HG03139 (cell line): ENCODE measurements around the gene RPL18A.
"Not testable (repeated sequence)": the region's sequence is repeated elsewhere in the genome, so short reads cannot be mapped to it uniquely, and the experiment has no call there.

Experiments used
- ATAC-seq: cut with Tn5 transposase; IDR thresholded peaks from one replicate; pipeline ENCODE4 v1.9.1; 2021; ENCODE audit not compliant: unreplicated experiment

Gene RPL18A

DNA sequence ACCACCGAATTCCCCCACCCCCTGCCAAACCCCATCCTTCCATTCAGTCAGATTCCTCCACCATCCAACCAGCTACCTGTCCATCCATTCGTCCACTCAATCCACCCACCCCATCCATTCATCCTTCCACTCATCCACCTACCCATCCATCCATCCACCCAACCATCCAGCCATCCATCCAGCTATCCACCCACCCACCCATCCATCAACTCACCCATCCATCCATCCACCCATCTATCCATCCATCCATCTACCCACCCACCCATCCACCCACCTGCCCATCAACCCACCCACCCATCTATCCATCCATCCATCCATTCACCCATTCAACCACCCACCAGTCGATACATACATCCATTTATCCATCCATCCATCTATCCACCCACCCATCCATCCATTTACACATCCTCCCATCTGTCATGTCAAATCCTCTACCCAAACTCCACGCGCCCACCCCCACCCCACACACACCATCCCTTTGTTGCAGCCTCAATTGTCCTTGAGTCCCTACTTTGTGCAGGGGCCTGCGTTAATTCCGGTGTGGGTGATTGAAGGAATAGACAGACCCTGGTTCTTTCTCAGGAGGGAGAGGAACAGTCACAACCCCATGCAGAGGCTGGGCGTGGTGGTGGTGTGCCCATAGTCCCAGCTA lies 6.7 kb downstream of the RPL18A start:
- no peak for ATAC-seq

- no peak for ATAC-seq
These were observed 7.3 kb downstream of the RPL18A start for GRCh38 chr19:17866964-17867486.

DNA sequence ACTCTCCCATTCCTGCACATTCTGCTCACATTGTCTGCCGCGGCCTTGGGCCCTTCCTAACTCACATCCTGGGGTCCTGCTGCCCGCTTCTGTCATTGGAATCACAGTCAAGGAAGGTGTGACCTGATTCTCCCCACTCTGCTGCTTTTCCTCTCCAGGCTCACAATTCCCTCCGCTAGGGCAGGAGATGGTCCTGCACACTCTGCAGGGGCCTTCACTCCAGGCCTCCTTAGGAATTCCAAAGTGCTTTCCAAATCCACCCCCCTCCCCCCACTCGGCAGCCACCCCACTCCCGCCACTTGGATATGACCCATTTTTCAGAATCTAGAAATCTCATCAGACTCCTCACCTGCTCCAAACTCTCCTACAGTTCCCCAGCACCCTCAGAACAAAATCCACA lies 9.0 kb downstream of the RPL18A start:
- no peak for ATAC-seq

DNA sequence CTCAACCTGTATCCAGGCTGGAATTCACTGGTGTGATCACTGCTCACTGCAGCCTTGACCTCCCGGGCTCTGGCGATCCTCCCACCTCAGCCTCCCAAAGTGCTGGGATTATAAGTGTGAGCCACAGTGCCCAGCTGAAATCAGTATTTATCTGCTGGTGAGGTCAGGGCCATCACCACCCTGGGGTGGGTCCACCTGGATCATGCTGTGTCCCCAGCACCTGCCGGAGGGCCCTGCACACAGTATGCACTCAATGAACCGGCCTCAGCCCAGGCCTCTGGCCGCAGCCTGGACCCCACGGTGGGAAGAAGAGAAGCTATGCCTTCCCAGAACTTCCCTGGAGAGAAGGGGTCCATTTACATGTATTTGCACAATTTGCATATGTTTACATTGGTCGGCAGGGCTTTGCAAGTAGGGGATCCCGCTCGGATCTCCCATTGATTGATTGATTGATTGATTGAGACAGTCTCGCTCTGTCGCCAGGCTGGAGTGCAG lies 9.5 kb downstream of the RPL18A start:
- no peak for ATAC-seq

DNA sequence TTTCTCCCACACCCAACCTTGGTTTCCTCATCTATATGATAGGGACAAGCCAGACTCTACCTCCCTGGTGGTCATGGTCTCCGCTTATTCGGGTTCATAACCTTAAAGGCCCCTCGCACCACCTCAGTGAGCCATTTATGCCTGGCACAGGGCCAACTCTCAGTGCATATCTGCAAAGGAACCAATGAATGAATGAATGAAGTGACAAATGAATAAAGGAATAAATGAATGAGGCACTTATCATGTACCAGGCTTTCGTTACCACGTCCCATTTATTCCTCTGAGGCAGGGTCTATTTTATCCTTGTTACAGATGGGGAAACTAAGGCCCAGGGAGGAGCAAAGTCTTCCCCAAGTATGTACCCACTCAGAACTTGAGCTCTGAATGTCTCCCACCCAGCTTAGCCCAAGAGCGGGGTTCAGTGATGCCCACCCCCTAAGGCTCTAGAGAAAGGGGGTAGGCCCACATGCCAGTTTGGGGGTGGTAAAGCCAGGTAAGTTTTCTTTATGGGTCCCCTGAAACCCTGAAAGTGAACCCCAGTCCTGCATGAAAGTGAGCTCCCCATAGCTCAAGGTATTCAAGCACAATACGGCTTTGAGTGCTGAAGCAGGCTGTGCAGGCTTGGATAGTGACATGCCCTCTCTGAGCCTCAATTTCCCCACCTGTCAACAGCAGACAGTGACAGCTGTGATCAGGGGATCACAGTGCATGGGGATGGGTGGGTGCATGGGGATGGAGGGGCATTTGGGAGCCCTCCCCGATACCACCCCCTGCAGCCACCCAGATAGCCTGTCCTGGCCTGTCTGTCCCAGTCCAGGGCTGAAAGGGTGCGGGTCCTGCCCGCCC lies 11.5 kb downstream of the RPL18A start:
- no peak for ATAC-seq

- ATAC-seq = no peak
These were observed 12.2 kb downstream of the RPL18A start, which contains the start of gene SLC5A5 for GRCh38 chr19:17871878-17872250. TSS of gene SLC5A5 (plus strand) at chr19:17871945. CDS start at chr19:17872320, 375 bp downstream.

GRCh38 chr19:17872251-17873001 lies 12.7 kb downstream of the RPL18A start:
- ATAC-seq = no peak

GRCh38 chr19:17873786-17874757 lies 14.4 kb downstream of the RPL18A start:
- no peak for ATAC-seq

GRCh38 chr19:17874758-17875135 lies 15.0 kb downstream of the RPL18A start:
- ATAC-seq = no peak

- no peak for ATAC-seq
These were observed 18.0 kb downstream of the RPL18A start for GRCh38 chr19:17877696-17878095.

DNA sequence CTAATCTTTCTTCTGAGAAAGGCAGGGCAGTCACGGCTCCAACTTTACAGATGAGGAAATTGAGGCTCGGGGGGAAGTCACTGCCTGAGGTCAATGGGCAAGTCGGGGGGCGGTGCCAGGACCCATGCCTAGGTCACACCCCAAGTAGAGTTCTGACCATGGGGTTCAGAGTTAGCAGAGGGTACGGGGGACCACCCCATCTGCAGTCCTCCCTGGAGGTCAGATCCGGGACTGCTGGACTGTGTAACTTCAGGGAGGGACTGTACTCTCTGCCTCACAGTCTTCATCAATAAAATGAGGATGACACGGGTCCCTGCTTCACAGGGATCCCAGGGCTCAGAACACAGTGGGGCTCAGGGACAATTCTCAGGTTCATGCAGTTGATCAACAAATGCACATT lies 19.8 kb downstream of the RPL18A start:
- ATAC-seq = no peak

DNA sequence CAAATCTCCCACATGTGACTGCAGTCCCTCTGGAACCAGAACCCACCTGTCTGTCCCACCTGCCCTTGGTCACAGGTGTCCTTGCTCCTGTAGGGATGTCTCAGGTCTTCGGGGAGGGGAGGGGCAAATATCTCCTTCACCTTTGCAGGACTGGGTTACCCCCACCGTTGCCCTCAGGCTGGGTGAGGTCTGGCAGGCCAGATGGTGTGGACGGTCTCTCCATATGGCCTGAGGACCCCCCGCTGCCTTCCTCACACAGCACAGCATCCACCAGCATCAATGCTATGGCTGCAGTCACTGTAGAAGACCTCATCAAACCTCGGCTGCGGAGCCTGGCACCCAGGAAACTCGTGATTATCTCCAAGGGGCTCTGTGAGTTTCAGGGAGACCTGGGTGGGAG lies 22.0 kb downstream of the RPL18A start:
- ATAC-seq = no peak

DNA sequence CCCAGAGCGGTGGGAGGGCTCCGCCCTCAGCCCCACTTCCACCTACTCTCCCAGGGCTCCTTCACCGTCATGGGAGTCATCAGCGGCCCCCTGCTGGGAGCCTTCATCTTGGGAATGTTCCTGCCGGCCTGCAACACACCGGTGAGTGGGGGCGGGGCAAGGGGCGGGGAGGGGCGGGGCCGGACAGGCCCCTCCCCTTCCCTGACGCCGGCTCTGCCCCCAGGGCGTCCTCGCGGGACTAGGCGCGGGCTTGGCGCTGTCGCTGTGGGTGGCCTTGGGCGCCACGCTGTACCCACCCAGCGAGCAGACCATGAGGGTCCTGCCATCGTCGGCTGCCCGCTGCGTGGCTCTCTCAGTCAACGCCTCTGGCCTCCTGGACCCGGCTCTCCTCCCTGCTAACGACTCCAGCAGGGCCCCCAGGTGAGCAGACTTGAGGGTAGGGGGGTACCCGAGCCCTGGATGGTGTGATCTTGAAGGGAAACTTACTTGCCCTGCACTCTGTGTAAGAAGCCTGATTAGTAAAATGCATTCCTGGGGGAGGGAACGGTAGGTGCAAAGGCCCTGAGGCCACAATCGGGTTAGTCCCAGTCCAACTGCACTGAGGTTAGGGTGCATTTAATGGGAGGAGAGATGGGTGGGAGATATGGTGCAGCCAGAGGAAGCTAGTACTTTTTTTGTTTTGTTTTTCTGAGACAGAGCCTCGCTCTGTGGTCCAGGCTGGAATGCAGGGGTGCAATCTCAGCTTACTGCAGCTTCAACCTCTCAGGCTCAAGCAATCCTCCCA lies 24.1 kb downstream of the RPL18A start:
- ATAC-seq = no peak

DNA sequence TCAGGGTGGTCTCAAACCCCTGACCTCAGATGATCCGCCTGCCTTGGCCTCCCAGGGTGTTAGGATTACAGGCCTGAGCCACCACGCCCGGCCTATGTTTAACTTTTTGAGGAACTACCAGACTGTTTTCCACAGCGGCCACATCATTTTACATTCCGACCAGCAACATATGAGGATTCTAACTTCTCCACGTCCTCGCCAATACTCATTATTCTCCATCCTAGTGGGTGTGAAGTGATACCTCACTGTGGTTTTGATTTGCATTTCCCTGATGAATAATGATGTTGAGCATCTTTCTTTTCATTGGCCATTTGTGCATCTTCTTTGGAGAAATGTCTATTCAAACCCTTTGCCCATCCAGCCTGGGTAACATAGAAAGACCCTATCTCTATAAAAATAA lies 26.8 kb downstream of the RPL18A start:
- no peak for ATAC-seq

DNA sequence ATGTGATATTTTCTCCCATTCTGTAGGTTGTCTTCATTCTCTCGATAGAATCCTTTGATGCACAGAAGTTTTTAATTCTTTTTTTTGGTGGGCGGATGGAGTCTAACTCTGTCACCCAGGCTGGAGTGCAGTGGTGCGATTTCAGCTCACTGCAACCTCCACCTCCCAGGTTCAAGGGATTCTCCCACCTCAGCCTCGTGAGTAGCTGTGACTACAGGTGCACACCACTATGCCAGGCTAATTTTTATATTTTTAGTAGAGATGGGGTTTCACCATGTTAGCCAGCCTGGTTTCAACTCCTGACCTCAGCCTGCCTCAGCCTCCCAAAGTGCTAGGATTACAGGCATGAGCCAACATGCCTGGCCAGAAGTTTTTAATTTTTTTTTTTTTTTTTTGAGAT lies 27.5 kb downstream of the RPL18A start:
- not testable (repeated sequence) for ATAC-seq

DNA sequence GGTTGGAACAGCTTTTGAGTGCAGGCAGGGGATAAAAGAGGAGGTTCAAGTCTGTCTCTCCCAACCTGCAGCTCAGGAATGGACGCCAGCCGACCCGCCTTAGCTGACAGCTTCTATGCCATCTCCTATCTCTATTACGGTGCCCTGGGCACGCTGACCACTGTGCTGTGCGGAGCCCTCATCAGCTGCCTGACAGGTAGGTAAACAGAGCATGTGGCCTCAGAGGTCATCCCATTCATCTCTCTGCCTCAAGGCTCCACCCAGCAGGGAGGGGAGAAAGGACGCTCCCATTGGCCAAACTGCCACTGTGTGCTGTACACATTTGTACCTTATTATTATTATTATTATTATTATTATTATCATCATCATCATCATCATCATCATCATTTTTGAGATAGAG lies 28.6 kb downstream of the RPL18A start:
- ATAC-seq = no peak

DNA sequence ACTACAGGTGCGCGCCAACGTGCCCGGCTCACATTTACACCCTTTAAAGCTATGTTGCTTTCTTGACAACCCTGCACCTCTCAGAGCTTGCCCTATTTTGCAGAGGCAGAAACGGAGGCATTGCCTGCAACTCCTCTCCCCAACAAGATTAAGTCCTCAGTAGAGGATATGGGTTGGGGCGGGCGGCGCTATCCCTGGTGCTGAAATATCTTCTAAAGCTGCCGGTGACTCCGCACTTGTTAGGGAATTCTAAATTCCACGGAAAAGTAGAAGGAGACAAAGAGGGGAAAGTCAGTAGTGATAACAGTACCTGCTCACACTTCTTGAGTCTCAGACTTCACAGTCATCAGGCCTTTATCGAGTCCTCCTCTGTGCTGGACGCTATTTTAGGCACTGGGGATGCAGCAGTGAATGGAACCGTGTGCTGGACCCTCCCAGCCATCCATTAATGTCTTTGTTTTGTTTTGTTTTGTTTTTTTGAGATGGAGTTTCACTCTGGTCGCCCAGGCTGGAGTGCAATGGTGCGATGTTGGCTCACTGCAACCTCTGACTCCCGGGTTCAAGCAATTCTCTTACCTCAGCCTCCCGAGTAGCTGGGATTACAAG lies 30.0 kb downstream of the RPL18A start:
- ATAC-seq = no peak

DNA sequence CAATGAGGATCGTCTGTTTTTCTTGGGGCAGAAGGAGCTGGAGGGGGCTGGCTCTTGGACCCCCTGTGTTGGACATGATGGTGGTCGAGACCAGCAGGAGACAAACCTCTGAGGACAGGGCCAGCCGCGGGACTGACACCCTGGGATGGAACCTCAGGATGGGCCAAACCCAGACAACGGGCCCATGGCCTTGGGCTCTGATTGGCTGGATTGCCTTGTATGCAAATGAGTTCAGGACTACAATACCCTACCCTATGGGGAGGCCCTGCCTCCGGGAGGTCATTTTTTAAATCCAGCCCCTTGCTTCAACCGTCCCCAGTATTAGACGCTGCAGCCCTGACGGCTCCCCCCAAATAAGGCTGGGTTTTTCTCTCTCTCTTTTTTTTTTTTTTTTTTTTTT lies 34.1 kb downstream of the RPL18A start:
- no peak for ATAC-seq

DNA sequence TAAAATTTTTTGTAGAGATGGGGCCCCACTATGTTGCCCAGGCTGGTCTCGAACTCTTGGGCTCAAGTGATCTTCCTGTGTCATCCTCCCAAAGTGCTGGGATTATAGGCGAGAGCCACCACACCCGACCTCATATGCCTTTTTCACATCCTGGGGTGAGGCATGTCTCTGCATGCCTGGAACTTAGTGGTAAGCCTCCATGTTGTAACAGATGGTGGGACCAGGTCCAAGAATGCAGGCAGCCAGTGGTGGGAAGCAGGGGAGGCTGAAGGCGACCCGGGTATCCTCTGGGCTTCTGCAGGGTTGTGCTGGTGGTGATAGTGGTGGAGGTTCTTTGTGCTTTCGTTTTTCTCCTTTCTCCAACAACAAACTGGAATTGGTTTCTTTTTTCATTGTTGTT lies 43.0 kb downstream of the RPL18A start:
- no peak for ATAC-seq
